SK-N-SH (cell line): ENCODE measurements around the gene ADGRG3. TPM values are rescaled to one million over a fixed set of nuclear protein-coding genes. Genes with fewer than 3 reads are reported as not detected.

Experiments
- CTCF ChIA-PET: fragments of 300-600, 350-600 bp; formaldehyde crosslinking; extraction: SDS; loops from one replicate; lab custom pipeline; 2021; lab: Yijun Ruan, JAX
- POLR2A ChIA-PET: fragments of 350-600 bp; sonication (Branson Sonifier 250); formaldehyde crosslinking; extraction: SDS; loops from one replicate; lab custom pipeline; 2020; ENCODE audit warnings: antibody characterized with exemption, inconsistent platforms; lab: Yijun Ruan, JAX
- DNase-seq: peaks from one replicate; pipeline ENCODE4 v3.0.0; 2012
- H2AFZ ChIP-seq: fragments of 200-600 bp; sonication (generic); 2 replicates; pipeline ENCODE4 v1.8.1; 2016; ENCODE audit warnings: antibody characterized with exemption, mild to moderate bottlenecking, low read depth
- H3F3A ChIP-seq: fragments of 200-600 bp; sonication (generic); replicated peaks from 2 replicates; pipeline ENCODE3; 2016; ENCODE audit warnings: antibody characterized with exemption, mild to moderate bottlenecking; ENCODE audit not compliant: insufficient read depth
- H3K27ac ChIP-seq, 2 experiments: fragments of 200-500 bp in 1 of 2; fragments of 200-600 bp in 1 of 2; sonication (Bioruptor generic) in 1 of 2; sonication (generic), shearing (Covaris generic) in 1 of 2; 2 replicates each; pipeline versions ENCODE4 v1.5.1 to v1.6.1; 2014 to 2016; ENCODE audit warnings: low read depth in 2 of 2, inconsistent platforms in 1 of 2, low read length in 1 of 2, mild to moderate bottlenecking in 1 of 2, mixed read lengths in 1 of 2
- H3K27me3 ChIP-seq: fragments of 200-600 bp; sonication (generic), shearing (Covaris generic); 2 replicates; pipeline ENCODE4 v1.6.1; 2016; ENCODE audit warnings: mixed run types; ENCODE audit not compliant: insufficient read depth
- H3K36me3 ChIP-seq, 2 experiments: fragments of 200-500 bp in 1 of 2; fragments of 200-600 bp in 1 of 2; sonication (Bioruptor generic) in 1 of 2; sonication (generic) in 1 of 2; replicated peaks in 1 of 2; 2 replicates each; pipeline versions ENCODE3 to v1.5.1; 2014 to 2016; ENCODE audit warnings: low read length in 1 of 2, mild to moderate bottlenecking in 1 of 2; ENCODE audit not compliant: insufficient read depth in 2 of 2, control insufficient read depth in 1 of 2
- H3K4me1 ChIP-seq, 2 experiments: fragments of 200-500 bp in 1 of 2; fragments of 200-600 bp in 1 of 2; sonication (Bioruptor generic) in 1 of 2; sonication (generic), shearing (Covaris generic) in 1 of 2; 2 replicates each; pipeline versions ENCODE4 v1.5.1 to v1.6.1; 2014 to 2016; ENCODE audit warnings: low read depth in 1 of 2, low read length in 1 of 2, mixed run types in 1 of 2; ENCODE audit not compliant: insufficient read depth in 2 of 2, control insufficient read depth in 1 of 2
- H3K4me2 ChIP-seq: fragments of 200-600 bp; sonication (generic), shearing (Covaris generic); 2 replicates; pipeline ENCODE4 v1.6.1; 2017; ENCODE audit warnings: mixed run types
- H3K4me3 ChIP-seq, 2 experiments: fragments of 200-500 bp in 1 of 2; fragments of 200-600 bp in 1 of 2; sonication (Bioruptor generic) in 1 of 2; sonication (generic), shearing (Covaris generic) in 1 of 2; 2 replicates each; pipeline versions ENCODE4 v1.5.1 to v1.8.1; 2014 to 2016; ENCODE audit warnings: low read depth in 2 of 2, inconsistent platforms in 1 of 2, low read length in 1 of 2, mild to moderate bottlenecking in 1 of 2, mixed read lengths in 1 of 2, moderate library complexity in 1 of 2
- H3K79me2 ChIP-seq: fragments of 200-600 bp; sonication (generic); 2 replicates; pipeline ENCODE4 v1.8.1; 2017; ENCODE audit warnings: mild to moderate bottlenecking; ENCODE audit not compliant: insufficient read depth
- H3K9ac ChIP-seq: fragments of 200-600 bp; sonication (generic); 2 replicates; pipeline ENCODE4 v1.6.1; 2017; ENCODE audit warnings: mixed run types
- H3K9me2 ChIP-seq: fragments of 200-600 bp; sonication (generic); 2 replicates; pipeline ENCODE4 v1.6.1; 2017; ENCODE audit warnings: mixed run types
- H3K9me3 ChIP-seq: fragments of 200-600 bp; sonication (generic); 2 replicates; pipeline ENCODE4 v1.6.1; 2017; ENCODE audit warnings: mixed run types, mild to moderate bottlenecking, moderate library complexity
- H4K20me1 ChIP-seq: fragments of 200-600 bp; sonication (generic); 2 replicates; pipeline ENCODE4 v1.6.1; 2017; ENCODE audit warnings: mild to moderate bottlenecking, mixed run types; ENCODE audit not compliant: insufficient read depth
- EP300 ChIP-seq, 2 experiments: IDR thresholded peaks; 2 replicates each; pipeline versions ENCODE4 v1.4.0 to v1.6.1; 2012; ENCODE audit warnings: borderline replicate concordance in 1 of 2, low read depth in 1 of 2, low read length in 1 of 2
- FOXM1 ChIP-seq: IDR thresholded peaks from 2 replicates; pipeline ENCODE4 v1.4.0; 2012; ENCODE audit warnings: low read depth, mild to moderate bottlenecking
- GABPA ChIP-seq: IDR thresholded peaks from 2 replicates; pipeline ENCODE4 v1.4.0; 2012; ENCODE audit warnings: low read depth, mild to moderate bottlenecking
- MXI1 ChIP-seq: IDR thresholded peaks from 2 replicates; pipeline ENCODE4 v1.6.1; 2012; ENCODE audit warnings: mild to moderate bottlenecking, low read depth, low read length, improper control_type of control experiment
- NFIC ChIP-seq: IDR thresholded peaks from 2 replicates; pipeline ENCODE4 v1.4.0; 2012; ENCODE audit warnings: borderline replicate concordance
- NRF1 ChIP-seq: IDR thresholded peaks from 2 replicates; pipeline ENCODE4 v1.6.1; 2012; ENCODE audit warnings: low read depth, mild to moderate bottlenecking, low read length
- RAD21 ChIP-seq: IDR thresholded peaks from 2 replicates; pipeline ENCODE4 v1.6.1; 2012; ENCODE audit warnings: mild to moderate bottlenecking, low read length
- RXRA ChIP-seq: IDR thresholded peaks from 2 replicates; pipeline ENCODE4 v1.4.0; 2012; ENCODE audit warnings: low read depth, mild to moderate bottlenecking, borderline replicate concordance
- SIN3A ChIP-seq: IDR thresholded peaks from 2 replicates; pipeline ENCODE4 v1.6.1; 2012; ENCODE audit warnings: low read depth, mild to moderate bottlenecking, low read length, moderate library complexity, borderline replicate concordance
- TAF1 ChIP-seq: IDR thresholded peaks from 2 replicates; pipeline ENCODE4 v1.6.1; 2012; ENCODE audit warnings: low read depth, mild to moderate bottlenecking, low read length, moderate library complexity, borderline replicate concordance
- TCF12 ChIP-seq: IDR thresholded peaks from 2 replicates; pipeline ENCODE4 v1.4.0; 2012
- TEAD4 ChIP-seq: IDR thresholded peaks from 2 replicates; pipeline ENCODE4 v1.4.0; 2012; ENCODE audit warnings: mild to moderate bottlenecking, borderline replicate concordance; ENCODE audit not compliant: insufficient read depth
- WGBS: methylation state at CpG from one replicate; pipeline ENCODE4 v1.1.6; 2017; ENCODE audit warnings: low lambda C conversion rate; 5-methylcytosine and 5-hydroxymethylcytosine counted together
- polyA plus RNA-seq, 3 experiments: library from polyadenylated mRNA; depleted of rRNA; stranded (reverse); fragments of >200 nt; gene quantifications; 2 replicates each; pipeline ENCODE4 v1.2.3, GENCODE V29; 2012
- TF ChIP-seq, protein P1 (sequence below): IDR thresholded peaks from 2 replicates; pipeline ENCODE4; 2012
- TF ChIP-seq, protein P2 (sequence below): IDR thresholded peaks from 2 replicates; pipeline ENCODE4 v1.4.0; 2012; ENCODE audit warnings: low read depth, borderline replicate concordance
- TF ChIP-seq, protein P3 (sequence below): fragments of 150-350 bp; IDR thresholded peaks from 2 replicates; pipeline ENCODE4 v1.6.1; 2016; ENCODE audit warnings: mild to moderate bottlenecking, low read depth, low read length
- TF ChIP-seq, protein P4 (sequence below): IDR thresholded peaks from 2 replicates; pipeline ENCODE4 v1.6.1; 2012; ENCODE audit warnings: mild to moderate bottlenecking, low read depth, low read length, moderate library complexity
- TF ChIP-seq, protein P5 (sequence below): fragments of 200-600 bp; sonication (generic); IDR thresholded peaks from 2 replicates; pipeline ENCODE4 v1.6.1; 2017; ENCODE audit warnings: antibody characterized with exemption, mild to moderate bottlenecking, moderate library complexity

ADGRG3 gene
- polyA plus RNA-seq, 1 of the 3 experiments (the other 2 are of a cell fraction): not detected

DNA sequence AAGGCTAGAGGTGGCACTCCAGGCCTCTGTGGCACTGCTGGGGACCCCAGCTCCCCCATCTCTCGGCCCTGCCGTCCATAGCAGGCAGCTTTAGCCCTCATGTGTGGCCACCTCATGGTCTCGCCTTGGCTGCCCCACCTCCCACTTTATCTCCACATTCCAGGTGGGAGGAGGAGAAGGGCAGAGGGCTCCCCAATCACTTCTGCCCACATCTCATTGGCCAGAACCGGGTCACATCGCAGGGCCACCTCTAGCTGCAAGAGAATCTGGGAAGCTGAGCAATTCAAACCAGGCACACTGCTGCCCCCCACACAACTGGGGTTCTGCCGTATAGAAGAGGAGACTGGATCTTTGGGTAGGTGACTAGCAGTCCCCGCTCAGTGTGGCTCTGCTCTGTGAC is 28.1 kb downstream of the ADGRG3 start:
- ChIA-PET CTCF (interaction anchor here (0.9 kb wide), 1 partner anchor 47 kb away, joined by 3 read pairs; no protein-coding TSS in a partner anchor), POLR2A (no interaction called here)
- H3K79me2 ChIP-seq: no peaks in the 10 kb centered on the region
- H3K4me1 ChIP-seq: peaks cover 0 to 5% of the 10 kb centered on the region in 2 experiments; a peak in 1 of 4 replicates
- no peaks in the 10 kb centered on the region; the same call in 1 of the 2 replicates for H3K27me3 ChIP-seq
- no peak overlapping the region for H3K9ac ChIP-seq
- H3K27ac ChIP-seq: no peak overlapping the region
- no peaks in the 10 kb centered on the region for H3K9me2 ChIP-seq
- H4K20me1 ChIP-seq: no peaks in the 10 kb centered on the region
- no peak for DNase-seq
- TF ChIP-seq TCF12 (no peak), NRF1 (no peak), TEAD4 (no peak), NFIC (no peak), EP300 (IDR thresholded peaks at IDR 0.05; ENCODE audit: borderline replicate concordance in 1 of 2, low read depth in 1 of 2, low read length in 1 of 2) (no peak), RXRA (no peak), GABPA (no peak)
- TF ChIP-seq, protein P1, sequence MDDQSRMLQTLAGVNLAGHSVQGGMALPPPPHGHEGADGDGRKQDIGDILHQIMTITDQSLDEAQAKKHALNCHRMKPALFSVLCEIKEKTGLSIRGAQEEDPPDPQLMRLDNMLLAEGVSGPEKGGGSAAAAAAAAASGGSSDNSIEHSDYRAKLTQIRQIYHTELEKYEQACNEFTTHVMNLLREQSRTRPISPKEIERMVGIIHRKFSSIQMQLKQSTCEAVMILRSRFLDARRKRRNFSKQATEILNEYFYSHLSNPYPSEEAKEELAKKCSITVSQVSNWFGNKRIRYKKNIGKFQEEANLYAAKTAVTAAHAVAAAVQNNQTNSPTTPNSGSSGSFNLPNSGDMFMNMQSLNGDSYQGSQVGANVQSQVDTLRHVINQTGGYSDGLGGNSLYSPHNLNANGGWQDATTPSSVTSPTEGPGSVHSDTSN: no peak
- H2AFZ ChIP-seq: no peak overlapping the region
- H3K4me2 ChIP-seq: no peak overlapping the region
- H3K9me3 ChIP-seq: no peaks in the 10 kb centered on the region
- 89% methylated on average over 6 of the region's 7 CpGs for WGBS
- no peaks in the 10 kb centered on the region for H3F3A ChIP-seq
- no peak overlapping the region for H3K4me3 ChIP-seq
- H3K36me3 ChIP-seq: no peaks in the 10 kb centered on the region

DNA sequence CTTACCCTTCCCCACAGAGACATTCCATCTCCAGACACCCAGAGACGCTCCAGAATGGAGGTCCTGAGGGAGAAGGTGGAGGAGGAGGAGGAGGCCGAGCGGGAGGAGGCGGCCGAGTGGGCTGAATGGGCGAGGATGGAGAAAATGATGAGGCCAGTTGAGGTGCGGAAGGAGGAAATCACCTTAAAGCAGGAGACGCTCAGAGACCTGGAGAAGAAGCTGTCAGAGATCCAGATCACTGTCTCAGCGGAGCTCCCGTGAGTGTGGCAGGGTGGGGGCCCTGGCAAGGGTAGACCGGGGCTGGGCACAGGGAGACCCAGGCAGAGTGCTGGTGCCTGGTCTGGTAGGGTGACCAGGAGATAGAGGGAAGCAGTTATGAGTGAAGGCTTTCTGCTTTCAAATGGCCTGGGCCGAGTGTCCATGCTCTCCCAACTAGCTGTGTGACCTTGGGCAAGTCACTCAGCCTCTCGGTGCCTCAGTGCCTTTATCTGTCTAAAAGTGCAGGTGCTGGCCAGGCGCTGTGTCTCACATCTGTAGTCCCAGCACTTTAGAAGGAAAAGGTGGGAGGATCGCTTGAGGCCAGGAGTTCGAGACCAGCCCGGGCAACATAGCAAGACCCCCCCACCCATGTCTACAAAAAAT is 29.9 kb downstream of the ADGRG3 start:
- Histone ChIP-seq H3K9me3 (no peaks in the 10 kb centered on the region), H3F3A (no peaks in the 10 kb centered on the region), H3K9ac (no peak overlapping the region), H3K9me2 (no peaks in the 10 kb centered on the region), H3K4me1 (peaks cover 0 to 5% of the 10 kb centered on the region in 2 experiments; a peak in 1 of 4 replicates), H4K20me1 (no peaks in the 10 kb centered on the region), H3K4me3 (no peak overlapping the region), H3K27me3 (no peaks in the 10 kb centered on the region), H3K79me2 (no peaks in the 10 kb centered on the region), H2AFZ (no peak overlapping the region), H3K27ac (no peak overlapping the region), H3K4me2 (no peak overlapping the region), H3K36me3 (no peaks in the 10 kb centered on the region)
- no peak for DNase-seq
- WGBS: 82% methylated on average over 17 of the region's 17 CpGs
- ChIA-PET POLR2A (no interaction called here), CTCF (no interaction called here)
- TF ChIP-seq SIN3A (no peak), TAF1 (no peak), RXRA (no peak), NRF1 (no peak), RAD21 (no peak), FOXM1 (no peak), TEAD4 (no peak), MXI1 (no peak)
- TF ChIP-seq, protein P2, sequence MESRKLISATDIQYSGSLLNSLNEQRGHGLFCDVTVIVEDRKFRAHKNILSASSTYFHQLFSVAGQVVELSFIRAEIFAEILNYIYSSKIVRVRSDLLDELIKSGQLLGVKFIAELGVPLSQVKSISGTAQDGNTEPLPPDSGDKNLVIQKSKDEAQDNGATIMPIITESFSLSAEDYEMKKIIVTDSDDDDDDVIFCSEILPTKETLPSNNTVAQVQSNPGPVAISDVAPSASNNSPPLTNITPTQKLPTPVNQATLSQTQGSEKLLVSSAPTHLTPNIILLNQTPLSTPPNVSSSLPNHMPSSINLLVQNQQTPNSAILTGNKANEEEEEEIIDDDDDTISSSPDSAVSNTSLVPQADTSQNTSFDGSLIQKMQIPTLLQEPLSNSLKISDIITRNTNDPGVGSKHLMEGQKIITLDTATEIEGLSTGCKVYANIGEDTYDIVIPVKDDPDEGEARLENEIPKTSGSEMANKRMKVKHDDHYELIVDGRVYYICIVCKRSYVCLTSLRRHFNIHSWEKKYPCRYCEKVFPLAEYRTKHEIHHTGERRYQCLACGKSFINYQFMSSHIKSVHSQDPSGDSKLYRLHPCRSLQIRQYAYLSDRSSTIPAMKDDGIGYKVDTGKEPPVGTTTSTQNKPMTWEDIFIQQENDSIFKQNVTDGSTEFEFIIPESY: no peak
- TF ChIP-seq, protein P3, sequence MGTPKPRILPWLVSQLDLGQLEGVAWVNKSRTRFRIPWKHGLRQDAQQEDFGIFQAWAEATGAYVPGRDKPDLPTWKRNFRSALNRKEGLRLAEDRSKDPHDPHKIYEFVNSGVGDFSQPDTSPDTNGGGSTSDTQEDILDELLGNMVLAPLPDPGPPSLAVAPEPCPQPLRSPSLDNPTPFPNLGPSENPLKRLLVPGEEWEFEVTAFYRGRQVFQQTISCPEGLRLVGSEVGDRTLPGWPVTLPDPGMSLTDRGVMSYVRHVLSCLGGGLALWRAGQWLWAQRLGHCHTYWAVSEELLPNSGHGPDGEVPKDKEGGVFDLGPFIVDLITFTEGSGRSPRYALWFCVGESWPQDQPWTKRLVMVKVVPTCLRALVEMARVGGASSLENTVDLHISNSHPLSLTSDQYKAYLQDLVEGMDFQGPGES: no peak
- TF ChIP-seq, protein P4, sequence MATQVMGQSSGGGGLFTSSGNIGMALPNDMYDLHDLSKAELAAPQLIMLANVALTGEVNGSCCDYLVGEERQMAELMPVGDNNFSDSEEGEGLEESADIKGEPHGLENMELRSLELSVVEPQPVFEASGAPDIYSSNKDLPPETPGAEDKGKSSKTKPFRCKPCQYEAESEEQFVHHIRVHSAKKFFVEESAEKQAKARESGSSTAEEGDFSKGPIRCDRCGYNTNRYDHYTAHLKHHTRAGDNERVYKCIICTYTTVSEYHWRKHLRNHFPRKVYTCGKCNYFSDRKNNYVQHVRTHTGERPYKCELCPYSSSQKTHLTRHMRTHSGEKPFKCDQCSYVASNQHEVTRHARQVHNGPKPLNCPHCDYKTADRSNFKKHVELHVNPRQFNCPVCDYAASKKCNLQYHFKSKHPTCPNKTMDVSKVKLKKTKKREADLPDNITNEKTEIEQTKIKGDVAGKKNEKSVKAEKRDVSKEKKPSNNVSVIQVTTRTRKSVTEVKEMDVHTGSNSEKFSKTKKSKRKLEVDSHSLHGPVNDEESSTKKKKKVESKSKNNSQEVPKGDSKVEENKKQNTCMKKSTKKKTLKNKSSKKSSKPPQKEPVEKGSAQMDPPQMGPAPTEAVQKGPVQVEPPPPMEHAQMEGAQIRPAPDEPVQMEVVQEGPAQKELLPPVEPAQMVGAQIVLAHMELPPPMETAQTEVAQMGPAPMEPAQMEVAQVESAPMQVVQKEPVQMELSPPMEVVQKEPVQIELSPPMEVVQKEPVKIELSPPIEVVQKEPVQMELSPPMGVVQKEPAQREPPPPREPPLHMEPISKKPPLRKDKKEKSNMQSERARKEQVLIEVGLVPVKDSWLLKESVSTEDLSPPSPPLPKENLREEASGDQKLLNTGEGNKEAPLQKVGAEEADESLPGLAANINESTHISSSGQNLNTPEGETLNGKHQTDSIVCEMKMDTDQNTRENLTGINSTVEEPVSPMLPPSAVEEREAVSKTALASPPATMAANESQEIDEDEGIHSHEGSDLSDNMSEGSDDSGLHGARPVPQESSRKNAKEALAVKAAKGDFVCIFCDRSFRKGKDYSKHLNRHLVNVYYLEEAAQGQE: no peak
- TF ChIP-seq, protein P5, sequence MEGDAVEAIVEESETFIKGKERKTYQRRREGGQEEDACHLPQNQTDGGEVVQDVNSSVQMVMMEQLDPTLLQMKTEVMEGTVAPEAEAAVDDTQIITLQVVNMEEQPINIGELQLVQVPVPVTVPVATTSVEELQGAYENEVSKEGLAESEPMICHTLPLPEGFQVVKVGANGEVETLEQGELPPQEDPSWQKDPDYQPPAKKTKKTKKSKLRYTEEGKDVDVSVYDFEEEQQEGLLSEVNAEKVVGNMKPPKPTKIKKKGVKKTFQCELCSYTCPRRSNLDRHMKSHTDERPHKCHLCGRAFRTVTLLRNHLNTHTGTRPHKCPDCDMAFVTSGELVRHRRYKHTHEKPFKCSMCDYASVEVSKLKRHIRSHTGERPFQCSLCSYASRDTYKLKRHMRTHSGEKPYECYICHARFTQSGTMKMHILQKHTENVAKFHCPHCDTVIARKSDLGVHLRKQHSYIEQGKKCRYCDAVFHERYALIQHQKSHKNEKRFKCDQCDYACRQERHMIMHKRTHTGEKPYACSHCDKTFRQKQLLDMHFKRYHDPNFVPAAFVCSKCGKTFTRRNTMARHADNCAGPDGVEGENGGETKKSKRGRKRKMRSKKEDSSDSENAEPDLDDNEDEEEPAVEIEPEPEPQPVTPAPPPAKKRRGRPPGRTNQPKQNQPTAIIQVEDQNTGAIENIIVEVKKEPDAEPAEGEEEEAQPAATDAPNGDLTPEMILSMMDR: no peak
